GM12878 (cell line): Measurements from ENCODE around the gene TMEM168. TPM values are rescaled to one million over a fixed set of nuclear protein-coding genes. Genes with fewer than 3 reads are reported as not detected.

ENCODE experiments used
- ATAC-seq: fragments of 200-7000 bp; cut with Tn5 transposase; 3 replicates; pipeline ENCODE4 v1.9.1; 2020; ENCODE audit warnings: mild to moderate bottlenecking, moderate library complexity
- BruUV-seq: library from RNA; stranded (reverse); fragments of 400-500 nt; replicated peaks from 2 replicates; lab custom pipeline; 2021; lab: Mats Ljungman, UMichigan
- CTCF ChIA-PET: fragments of 300-600 bp; sonication (Branson Sonifier 250); formaldehyde crosslinking; extraction: SDS; loops from one replicate; lab custom pipeline; 2021; ENCODE audit warnings: inconsistent platforms; lab: Yijun Ruan, JAX
- POLR2A ChIA-PET: fragments of 350-600 bp; formaldehyde crosslinking; extraction: SDS; loops from one replicate; lab custom pipeline; 2021; ENCODE audit warnings: inconsistent platforms; lab: Charles Lee
- RAD21 ChIA-PET: fragments of 300-600 bp; sonication (Branson Sonifier 250); formaldehyde crosslinking; loops from one replicate; lab custom pipeline; 2023; ENCODE audit warnings: antibody characterized with exemption; ENCODE audit not compliant: unreplicated experiment; lab: Charles Lee
- SMC1A ChIA-PET: fragments of 300-600 bp; sonication (Branson Sonifier 250); formaldehyde crosslinking; loops from one replicate; lab custom pipeline; 2023; ENCODE audit not compliant: unreplicated experiment, uncharacterized antibody; lab: Charles Lee
- DNase-seq: peaks from one replicate; pipeline ENCODE4 v3.0.0-alpha.2; 2011; ENCODE audit warnings: low read depth, low spot score
- FAIRE-seq: peaks from 3 replicates; lab custom pipeline; 2011; peaks lifted over from hg19 to GRCh38; lab: Jason Lieb, UNC
- H2AFZ ChIP-seq: 2 replicates; pipeline ENCODE4 v1.6.0; 2011; ENCODE audit warnings: low read depth, low read length, control low read depth; ENCODE audit not compliant: control insufficient read depth
- H3K27ac ChIP-seq: 2 replicates; pipeline ENCODE4 v1.5.1; 2011; ENCODE audit warnings: control low read depth; ENCODE audit not compliant: control insufficient read depth, insufficient read depth
- H3K27me3 ChIP-seq, 2 experiments: replicated peaks in 1 of 2; 2 replicates each; pipeline versions ENCODE4 v1.6.0 to v1.6.1; 2011; ENCODE audit warnings: low read length in 1 of 2; ENCODE audit not compliant: control insufficient read depth in 2 of 2, insufficient read depth in 2 of 2
- H3K36me3 ChIP-seq, 2 experiments: 2 replicates each; pipeline ENCODE4 v1.5.1; 2011; ENCODE audit warnings: low read length in 1 of 2; ENCODE audit not compliant: control insufficient read depth in 2 of 2, insufficient read depth in 2 of 2
- H3K4me1 ChIP-seq: 2 replicates; pipeline ENCODE4 v1.6.1; 2011; ENCODE audit warnings: mild to moderate bottlenecking, low read length, moderate library complexity, mixed read lengths; ENCODE audit not compliant: control insufficient read depth, insufficient read depth
- H3K4me2 ChIP-seq: 2 replicates; pipeline ENCODE4 v1.6.0; 2011; ENCODE audit warnings: control low read depth; ENCODE audit not compliant: control insufficient read depth, insufficient read depth
- H3K4me3 ChIP-seq: fragments of 200-600 bp; sonication (generic); 2 replicates; pipeline ENCODE4 v1.5.1; 2016
- H3K79me2 ChIP-seq: 2 replicates; pipeline ENCODE4 v1.6.0; 2011; ENCODE audit warnings: low read length; ENCODE audit not compliant: control insufficient read depth, insufficient read depth
- H3K9ac ChIP-seq: 2 replicates; pipeline ENCODE4 v1.8.0; 2011; ENCODE audit warnings: low read length, control low read depth, mixed read lengths; ENCODE audit not compliant: control insufficient read depth, insufficient read depth
- H3K9me3 ChIP-seq: replicated peaks from 3 replicates; pipeline ENCODE4 v1.5.1; 2011; ENCODE audit warnings: mild to moderate bottlenecking, low read length; ENCODE audit not compliant: control insufficient read depth, insufficient read depth
- H4K20me1 ChIP-seq: 2 replicates; pipeline ENCODE4 v1.6.0; 2011; ENCODE audit not compliant: control insufficient read depth, insufficient read depth
- BHLHE40 ChIP-seq, 2 experiments: fragments of 450-650 bp in 1 of 2; IDR thresholded peaks; 2 replicates each; pipeline ENCODE4 v1.6.1; 2011 to 2017; ENCODE audit warnings: low read depth in 2 of 2, borderline replicate concordance in 1 of 2, improper control_type of control experiment in 1 of 2, low read length in 1 of 2, mild to moderate bottlenecking in 1 of 2
- BRCA1 ChIP-seq: IDR thresholded peaks from 2 replicates; pipeline ENCODE4 v1.6.1; 2011; ENCODE audit warnings: low read depth, low read length, improper control_type of control experiment
- CHD1 ChIP-seq: IDR thresholded peaks from 2 replicates; pipeline ENCODE4 v1.6.1; 2012; ENCODE audit warnings: low read depth, low read length, improper control_type of control experiment
- CREM ChIP-seq: IDR thresholded peaks from 2 replicates; pipeline ENCODE4 v1.6.1; 2014; ENCODE audit warnings: antibody characterized with exemption, low read depth
- E2F8 ChIP-seq: fragments of 450-650 bp; IDR thresholded peaks from 2 replicates; pipeline ENCODE4 v1.6.1; 2018; ENCODE audit warnings: mild to moderate bottlenecking, low read depth, moderate library complexity; ENCODE audit not compliant: partially characterized antibody
- EED ChIP-seq: sonication (generic); IDR thresholded peaks from 2 replicates; pipeline ENCODE4 v1.6.1; 2016; ENCODE audit warnings: antibody characterized with exemption, low read depth
- GABPA ChIP-seq: IDR thresholded peaks from 2 replicates; pipeline ENCODE4 v1.6.1; 2014; ENCODE audit warnings: antibody characterized with exemption, low read depth, mild to moderate bottlenecking, inconsistent platforms
- IRF3 ChIP-seq: fragments of 450-650 bp; IDR thresholded peaks from 2 replicates; pipeline ENCODE4 v1.6.1; 2014; ENCODE audit warnings: mild to moderate bottlenecking
- KDM1A ChIP-seq: fragments of 200-600 bp; sonication (generic); IDR thresholded peaks from 2 replicates; pipeline ENCODE4 v1.6.1; 2016; ENCODE audit warnings: borderline replicate concordance
- MEF2B ChIP-seq: fragments of 450-650 bp; IDR thresholded peaks from 2 replicates; pipeline ENCODE4 v1.6.1; 2018; ENCODE audit warnings: mild to moderate bottlenecking, moderate library complexity; ENCODE audit not compliant: partially characterized antibody, poor library complexity, severe bottlenecking
- NFIC ChIP-seq: IDR thresholded peaks from 2 replicates; pipeline ENCODE4 v1.6.1; 2012; ENCODE audit warnings: low read depth, mild to moderate bottlenecking, inconsistent platforms, low read length, moderate library complexity
- RAD51 ChIP-seq: fragments of 450-650 bp; IDR thresholded peaks from 2 replicates; pipeline ENCODE4 v1.6.1; 2016; ENCODE audit warnings: moderate library complexity, mild to moderate bottlenecking, inconsistent platforms
- RCOR1 ChIP-seq: conservative IDR thresholded peaks from 2 replicates; pipeline ENCODE4 v1.6.1; 2012; ENCODE audit warnings: low read depth, low read length, improper control_type of control experiment
- RUNX3 ChIP-seq: IDR thresholded peaks from 2 replicates; pipeline ENCODE4 v1.6.1; 2012; ENCODE audit warnings: low read length, inconsistent platforms
- ZNF384 ChIP-seq: IDR thresholded peaks from 2 replicates; pipeline ENCODE4 v1.6.1; 2012; ENCODE audit warnings: low read depth, mild to moderate bottlenecking, low read length, improper control_type of control experiment, borderline replicate concordance
- WGBS: methylation state at CpG from one replicate; pipeline ENCODE4 v1.1.6; 2016; ENCODE audit warnings: low lambda C conversion rate; ENCODE audit not compliant: insufficient replicate concordance, insufficient coverage; ENCODE audit errors: missing lambda C conversion rate; 5-methylcytosine and 5-hydroxymethylcytosine counted together
- in situ Hi-C: fragments of 300-500 bp; cut with MboI; formaldehyde crosslinking; loops from 9 replicates; pipeline ENCODE4 v1.14.3; 2018; ENCODE audit warnings: mixed read lengths
- intact Hi-C: fragments of 100-400 bp; cut with micrococcal nuclease; formaldehyde crosslinking; loops from one replicate; pipeline ENCODE4 v1.14.2; 2022; ENCODE audit not compliant: unreplicated experiment
- polyA plus RNA-seq, 11 experiments: library from polyadenylated mRNA; depleted of rRNA in 4 of 11; unstranded in 6 of 11; stranded (reverse) in 5 of 11; fragments of >200 nt; fragmentation: Nextera tagmentation in 4 of 11; fragmentation: Illumina TruSeq in 1 of 11; extraction: Ambion mirVana in 4 of 11; extraction: Trizol in 1 of 11; gene quantifications; 1 replicate in 1 of 11; 2 replicates in 10 of 11; pipeline versions ENCODE4 v1.2.1 to v1.2.3, GENCODE V29; 2011 to 2016; ENCODE audit warnings: inconsistent platforms in 2 of 11, missing spikeins in 2 of 11, low read depth in 1 of 11
- total RNA-seq, 4 experiments: library from RNA; depleted of rRNA in 3 of 4; stranded (reverse); fragments of >200 nt in 3 of 4; fragmentation: Illumina TruSeq in 1 of 4; extraction: Trizol in 1 of 4; gene quantifications; 2 replicates each; pipeline versions ENCODE4 v1.2.1 to v1.2.3, GENCODE V29; 2013 to 2021

TMEM168 gene
- total and polyA plus RNA-seq, 10 of the 15 experiments (the other 5 are each of a cell fraction or from before 2014, with no cell fraction given) = 9.1 to 44.2 (median 19.8) TPM

GRCh38 chr7:112828696-112829095, 38.5 kb upstream of the TMEM168 start:
- Histone ChIP-seq H4K20me1 (no peaks in the 10 kb centered on the region), H3K4me3 (no peak overlapping the region), H2AFZ (no peak overlapping the region), H3K79me2 (no peaks in the 10 kb centered on the region), H3K36me3 (no peaks in the 10 kb centered on the region; a peak in 2 of 4 replicates), H3K27me3 (no peaks in the 10 kb centered on the region), H3K4me2 (no peak overlapping the region), H3K9ac (no peak overlapping the region), H3K4me1 (no peaks in the 10 kb centered on the region), H3K9me3 (peaks cover 5% of the 10 kb centered on the region), H3K27ac (no peak overlapping the region)
- CTCF ChIA-PET = no interaction called here
- DNase-seq = no peak
- no TSS peak for BruUV-seq
- RAD21 ChIA-PET = no interaction called here
- FAIRE-seq = no peak
- ATAC-seq = no peak
- SMC1A ChIA-PET = interaction anchor here (0.9 kb wide), 1 partner anchor 12 kb away, joined by 3 read pairs; no protein-coding TSS in a partner anchor
- intact Hi-C loops (no loop called here), in situ Hi-C loops (no loop called here)
- POLR2A ChIA-PET = no interaction called here
- 100% methylated on average over 1 of the region's 1 CpG for WGBS
- TF ChIP-seq GABPA (no peak), IRF3 (no peak), RAD51 (no peak), CHD1 (no peak), E2F8 (no peak), EED (no peak), CREM (no peak), NFIC (no peak), RUNX3 (no peak), ZNF384 (no peak), BHLHE40 (IDR thresholded peaks at IDR 0.05; ENCODE audit: borderline replicate concordance in 1 of 2, low read depth in 2 of 2, low read length in 1 of 2) (no peak), BRCA1 (no peak), RCOR1 (no peak), MEF2B (no peak), KDM1A (no peak)
